Upper lobe of left lung (tissue), 4 donors: ENCODE measurements around the gene RPS6KA5.

Experiments
- EP300 ChIP-seq, 4 donors: sonication (generic); formaldehyde crosslinking; IDR thresholded peaks; one replicate each; pipeline ENCODE4 v1.5.1; 2017; ENCODE audit warnings: antibody characterized with exemption in 4 of 4, control low read depth in 2 of 4
- POLR2AphosphoS5 ChIP-seq, 2 donors: sonication (generic); formaldehyde crosslinking; IDR thresholded peaks; one replicate each; pipeline ENCODE4 v1.5.1; 2017; ENCODE audit warnings: antibody characterized with exemption in 2 of 2
- TF ChIP-seq, protein P1 (sequence below), 6 experiments: fragments of 450-650 bp in 4 of 6; fragments of 200-600 bp in 2 of 6; sonication (generic) in 2 of 6; IDR thresholded peaks; one replicate each; pipeline ENCODE4 v1.5.1; 2016 to 2019; ENCODE audit warnings: antibody characterized with exemption in 6 of 6

DNA sequence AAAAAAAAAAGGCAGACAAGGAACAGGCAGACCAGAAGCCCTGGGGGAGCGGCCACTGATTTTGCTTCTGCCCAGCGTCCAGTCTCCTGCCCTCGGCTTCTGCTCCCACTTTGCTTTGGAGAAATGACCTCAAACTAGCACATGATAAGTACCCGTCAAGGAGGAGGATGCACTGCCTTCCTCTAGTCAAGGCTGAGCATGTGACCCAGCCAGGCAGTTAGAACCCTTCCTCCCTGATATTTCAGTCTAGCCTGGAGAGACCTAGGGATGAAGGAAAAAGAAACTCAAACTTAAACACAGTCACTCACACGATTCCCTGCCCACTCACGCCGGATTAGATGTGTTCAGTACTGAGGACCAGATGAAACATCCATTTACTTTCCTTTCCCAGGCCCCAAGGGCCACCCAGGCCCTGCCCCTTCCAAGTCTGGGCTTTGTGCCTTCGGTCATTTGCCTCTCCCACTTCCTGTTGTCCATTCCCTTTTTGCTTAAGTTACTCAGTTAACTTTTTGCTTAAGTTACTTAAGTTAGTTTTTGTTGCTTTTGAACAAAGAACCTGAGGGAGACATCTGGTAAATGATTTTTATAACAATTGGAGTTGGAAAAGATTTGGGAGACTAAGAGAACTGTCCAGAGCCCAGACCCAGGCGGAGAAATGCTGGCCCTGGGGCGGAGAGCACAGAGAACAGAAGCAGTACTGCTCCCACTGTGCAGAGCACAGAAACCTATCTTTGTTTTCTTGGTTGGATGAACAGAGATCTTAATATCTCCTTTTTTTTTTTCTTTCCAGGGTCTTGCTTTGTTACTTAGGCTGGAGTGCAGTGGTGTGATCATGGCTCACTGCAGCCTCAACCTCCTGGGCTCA is 221.2 kb downstream of the RPS6KA5 start:
- TF ChIP-seq, protein P1, sequence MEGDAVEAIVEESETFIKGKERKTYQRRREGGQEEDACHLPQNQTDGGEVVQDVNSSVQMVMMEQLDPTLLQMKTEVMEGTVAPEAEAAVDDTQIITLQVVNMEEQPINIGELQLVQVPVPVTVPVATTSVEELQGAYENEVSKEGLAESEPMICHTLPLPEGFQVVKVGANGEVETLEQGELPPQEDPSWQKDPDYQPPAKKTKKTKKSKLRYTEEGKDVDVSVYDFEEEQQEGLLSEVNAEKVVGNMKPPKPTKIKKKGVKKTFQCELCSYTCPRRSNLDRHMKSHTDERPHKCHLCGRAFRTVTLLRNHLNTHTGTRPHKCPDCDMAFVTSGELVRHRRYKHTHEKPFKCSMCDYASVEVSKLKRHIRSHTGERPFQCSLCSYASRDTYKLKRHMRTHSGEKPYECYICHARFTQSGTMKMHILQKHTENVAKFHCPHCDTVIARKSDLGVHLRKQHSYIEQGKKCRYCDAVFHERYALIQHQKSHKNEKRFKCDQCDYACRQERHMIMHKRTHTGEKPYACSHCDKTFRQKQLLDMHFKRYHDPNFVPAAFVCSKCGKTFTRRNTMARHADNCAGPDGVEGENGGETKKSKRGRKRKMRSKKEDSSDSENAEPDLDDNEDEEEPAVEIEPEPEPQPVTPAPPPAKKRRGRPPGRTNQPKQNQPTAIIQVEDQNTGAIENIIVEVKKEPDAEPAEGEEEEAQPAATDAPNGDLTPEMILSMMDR (IDR thresholded peaks at IDR 0.05) = no peak
- no peak for TF ChIP-seq EP300 (IDR thresholded peaks at IDR 0.05)
- peak in 1 of 2 donors; percentile 22 for TF ChIP-seq POLR2AphosphoS5 (IDR thresholded peaks at IDR 0.05)
